A673 (cell line): ENCODE results near the gene PSMB10. TPM values are rescaled to one million over a fixed set of nuclear protein-coding genes. Genes with fewer than 3 reads are reported as not detected.

Experiments used
- BruUV-seq: library from RNA; stranded (reverse); fragments of 400-500 nt; replicated peaks from 2 replicates; lab custom pipeline; 2021; lab: Mats Ljungman, UMichigan
- CTCF ChIA-PET: fragments of 300-600 bp; sonication (Branson Sonifier 250); formaldehyde crosslinking; loops from one replicate; lab custom pipeline; 2022; ENCODE audit warnings: antibody characterized with exemption; lab: Charles Lee
- POLR2A ChIA-PET: fragments of 300-600 bp; sonication (Branson Sonifier 250); formaldehyde crosslinking; loops from one replicate; lab custom pipeline; 2022; ENCODE audit warnings: antibody characterized with exemption; ENCODE audit not compliant: low non-redundant PET; lab: Charles Lee
- DNase-seq: peaks from one replicate; pipeline ENCODE4 v3.0.0-alpha.2; 2015; ENCODE audit warnings: low spot score
- H3K27ac ChIP-seq: fragments of 200-600 bp; sonication (generic); 2 replicates; pipeline ENCODE4 v1.5.1; 2016; ENCODE audit warnings: mixed run types, low read depth, mild to moderate bottlenecking, mixed read lengths, antibody characterized with exemption, low read length; ENCODE audit not compliant: poor library complexity, severe bottlenecking
- H3K27me3 ChIP-seq: fragments of 200-600 bp; sonication (generic); replicated peaks from 2 replicates; pipeline ENCODE4 v1.6.1; 2017; ENCODE audit warnings: mixed run types, low read depth, mild to moderate bottlenecking, mixed read lengths, antibody characterized with exemption, low read length; ENCODE audit not compliant: insufficient read depth, poor library complexity
- H3K36me3 ChIP-seq: fragments of 200-600 bp; sonication (generic); 2 replicates; pipeline ENCODE4 v1.6.1; 2016; ENCODE audit warnings: mixed run types, mild to moderate bottlenecking, mixed read lengths, antibody characterized with exemption, low read length; ENCODE audit not compliant: insufficient read depth, poor library complexity, severe bottlenecking
- H3K4me1 ChIP-seq: fragments of 200-600 bp; sonication (generic); 2 replicates; pipeline ENCODE4 v1.6.1; 2017; ENCODE audit warnings: mixed run types, mild to moderate bottlenecking, mixed read lengths, antibody characterized with exemption, low read length; ENCODE audit not compliant: insufficient read depth, poor library complexity, severe bottlenecking
- H3K4me3 ChIP-seq: fragments of 200-600 bp; sonication (generic); 2 replicates; pipeline ENCODE4 v1.5.1; 2016; ENCODE audit warnings: low read depth, mixed run types, mild to moderate bottlenecking, mixed read lengths, low read length; ENCODE audit not compliant: poor library complexity, severe bottlenecking
- H3K9me3 ChIP-seq: fragments of 200-600 bp; sonication (generic); 2 replicates; pipeline ENCODE4 v1.6.1; 2016; ENCODE audit warnings: mixed run types, low read depth, mild to moderate bottlenecking, mixed read lengths, antibody characterized with exemption, low read length; ENCODE audit not compliant: poor library complexity, severe bottlenecking
- EZH2 ChIP-seq: fragments of 200-600 bp; sonication (generic); IDR thresholded peaks from 2 replicates; pipeline ENCODE4 v1.6.1; 2017; ENCODE audit warnings: borderline replicate concordance, low read depth, mild to moderate bottlenecking, mixed read lengths, antibody characterized with exemption, low read length; ENCODE audit not compliant: poor library complexity, severe bottlenecking
- intact Hi-C: fragments of 100-400 bp; cut with micrococcal nuclease; formaldehyde crosslinking; loops from one replicate; pipeline ENCODE4 v1.10.0; 2022; ENCODE audit not compliant: unreplicated experiment
- total RNA-seq: library from RNA; stranded (reverse); gene quantifications from 2 replicates; pipeline ENCODE4 v1.2.3, GENCODE V29; 2021
- TF ChIP-seq, protein P1 (sequence below): fragments of 300-800, 200-600 bp; sonication (generic); conservative IDR thresholded peaks from 2 replicates; pipeline ENCODE4 v1.5.1; 2017; ENCODE audit warnings: low read depth, mild to moderate bottlenecking, antibody characterized with exemption, low read length, moderate library complexity, mixed read lengths

PSMB10 gene
- total RNA-seq, 1 experiment from 2014 or later, result 21.6 TPM

DNA sequence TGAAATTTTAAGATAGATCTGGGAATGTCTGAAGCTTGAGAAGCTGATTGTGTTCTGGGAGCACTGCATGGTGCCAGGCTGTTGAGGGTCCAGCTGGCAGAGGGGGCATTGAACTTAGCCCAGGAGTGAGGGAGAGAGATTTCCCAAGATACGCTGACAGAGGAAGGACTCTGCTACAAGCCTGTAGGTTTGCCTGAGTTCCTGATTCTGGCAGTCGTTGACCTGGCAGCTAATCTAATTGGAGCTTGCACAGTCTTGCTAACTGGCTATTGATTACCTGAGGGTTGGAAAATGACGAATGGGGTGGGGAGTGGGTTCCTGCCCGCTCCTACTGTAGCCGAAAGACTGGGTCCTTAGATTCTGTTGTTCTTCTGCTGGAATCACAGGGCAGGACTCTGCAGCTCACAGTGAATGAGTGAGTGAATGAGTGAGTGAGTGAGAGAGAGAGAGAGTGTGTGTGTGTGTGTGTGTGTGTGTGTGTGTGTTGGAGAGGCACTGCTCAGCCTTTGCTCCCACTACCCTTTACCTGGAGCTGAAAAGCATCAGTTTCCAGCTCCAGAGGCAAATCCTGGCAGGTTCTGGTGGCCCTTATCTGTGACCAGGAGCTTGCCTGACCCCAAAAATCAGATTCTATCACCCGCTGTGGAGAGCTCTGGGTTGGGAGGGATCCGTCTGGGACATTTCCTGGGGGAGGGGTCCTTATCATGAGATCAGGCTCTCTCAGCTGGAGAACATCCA lies 21.7 kb downstream of the PSMB10 start:
- Histone ChIP-seq H3K4me1 (no peaks in the 10 kb centered on the region), H3K27me3 (no peaks in the 10 kb centered on the region), H3K27ac (no peak overlapping the region), H3K36me3 (no peaks in the 10 kb centered on the region), H3K4me3 (no peak overlapping the region), H3K9me3 (no peaks in the 10 kb centered on the region)
- ChIA-PET POLR2A (no interaction called here), CTCF (interaction anchor here (0.6 kb wide), 1 partner anchor 89 kb away, joined by 4 read pairs; no protein-coding TSS in a partner anchor)
- intact Hi-C loops, result no loop called here
- DNase-seq, result no peak
- BruUV-seq, result no TSS peak
- TF ChIP-seq, protein P1, sequence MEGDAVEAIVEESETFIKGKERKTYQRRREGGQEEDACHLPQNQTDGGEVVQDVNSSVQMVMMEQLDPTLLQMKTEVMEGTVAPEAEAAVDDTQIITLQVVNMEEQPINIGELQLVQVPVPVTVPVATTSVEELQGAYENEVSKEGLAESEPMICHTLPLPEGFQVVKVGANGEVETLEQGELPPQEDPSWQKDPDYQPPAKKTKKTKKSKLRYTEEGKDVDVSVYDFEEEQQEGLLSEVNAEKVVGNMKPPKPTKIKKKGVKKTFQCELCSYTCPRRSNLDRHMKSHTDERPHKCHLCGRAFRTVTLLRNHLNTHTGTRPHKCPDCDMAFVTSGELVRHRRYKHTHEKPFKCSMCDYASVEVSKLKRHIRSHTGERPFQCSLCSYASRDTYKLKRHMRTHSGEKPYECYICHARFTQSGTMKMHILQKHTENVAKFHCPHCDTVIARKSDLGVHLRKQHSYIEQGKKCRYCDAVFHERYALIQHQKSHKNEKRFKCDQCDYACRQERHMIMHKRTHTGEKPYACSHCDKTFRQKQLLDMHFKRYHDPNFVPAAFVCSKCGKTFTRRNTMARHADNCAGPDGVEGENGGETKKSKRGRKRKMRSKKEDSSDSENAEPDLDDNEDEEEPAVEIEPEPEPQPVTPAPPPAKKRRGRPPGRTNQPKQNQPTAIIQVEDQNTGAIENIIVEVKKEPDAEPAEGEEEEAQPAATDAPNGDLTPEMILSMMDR, result no peak
- no peak for TF ChIP-seq EZH2

DNA sequence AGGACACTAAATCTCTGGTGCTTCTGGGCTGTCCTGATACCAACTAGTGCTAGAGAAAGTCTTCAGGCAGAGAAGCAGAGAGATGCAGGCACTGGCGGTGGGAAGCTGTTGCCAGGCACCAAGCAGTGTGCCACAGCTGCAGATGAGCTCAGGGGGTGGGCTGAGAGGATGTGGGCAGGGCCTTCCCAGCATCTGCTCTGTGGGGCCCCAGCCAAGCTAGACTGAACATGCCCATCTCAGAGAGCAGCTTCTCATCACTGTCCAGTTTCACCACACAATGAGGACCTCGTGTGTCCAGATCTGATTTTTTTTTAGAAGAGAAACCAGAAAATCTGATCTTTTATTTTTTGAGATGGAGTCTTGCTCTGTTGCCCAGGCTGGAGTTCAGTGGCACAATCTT lies 26.5 kb downstream of the PSMB10 start:
- TF ChIP-seq, protein P1, result no peak
- Histone ChIP-seq H3K36me3 (no peaks in the 10 kb centered on the region), H3K9me3 (no peaks in the 10 kb centered on the region), H3K4me3 (no peak overlapping the region), H3K27ac (no peak overlapping the region), H3K27me3 (no peaks in the 10 kb centered on the region), H3K4me1 (no peaks in the 10 kb centered on the region)
- peak; percentile 35 for DNase-seq
- TSS peak; percentile 16 for BruUV-seq
- POLR2A ChIA-PET, result interaction anchor here (0.7 kb wide), 1 partner anchor 374 kb away, joined by 4 read pairs; no protein-coding TSS in a partner anchor
- intact Hi-C loops, result no loop called here
- CTCF ChIA-PET, result interaction anchor here (0.9 kb wide), 1 partner anchor 10 kb away, joined by 3 read pairs; no protein-coding TSS in a partner anchor

DNA sequence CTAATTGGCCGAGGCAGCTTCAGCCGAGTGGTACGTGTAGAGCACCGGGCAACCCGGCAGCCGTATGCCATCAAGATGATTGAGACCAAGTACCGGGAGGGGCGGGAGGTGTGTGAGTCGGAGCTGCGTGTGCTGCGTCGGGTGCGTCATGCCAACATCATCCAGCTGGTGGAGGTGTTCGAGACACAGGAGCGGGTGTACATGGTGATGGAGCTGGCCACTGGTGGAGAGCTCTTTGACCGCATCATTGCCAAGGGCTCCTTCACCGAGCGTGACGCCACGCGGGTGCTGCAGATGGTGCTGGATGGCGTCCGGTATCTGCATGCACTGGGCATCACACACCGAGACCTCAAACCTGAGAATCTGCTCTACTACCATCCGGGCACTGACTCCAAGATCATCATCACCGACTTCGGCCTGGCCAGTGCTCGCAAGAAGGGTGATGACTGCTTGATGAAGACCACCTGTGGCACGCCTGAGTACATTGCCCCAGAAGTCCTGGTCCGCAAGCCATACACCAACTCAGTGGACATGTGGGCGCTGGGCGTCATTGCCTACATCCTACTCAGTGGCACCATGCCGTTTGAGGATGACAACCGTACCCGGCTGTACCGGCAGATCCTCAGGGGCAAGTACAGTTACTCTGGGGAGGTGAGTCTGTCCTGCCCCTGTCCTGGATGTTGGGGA lies 27.5 kb downstream of the PSMB10 start:
- intact Hi-C loops, result no loop called here
- no peaks in the 10 kb centered on the region for H3K36me3 ChIP-seq
- TF ChIP-seq, protein P1, result no peak
- no peak for TF ChIP-seq EZH2
- no peak for DNase-seq
- POLR2A ChIA-PET, result no interaction called here
- no TSS peak for BruUV-seq
- no peaks in the 10 kb centered on the region for H3K9me3 ChIP-seq
- CTCF ChIA-PET, result no interaction called here
- H3K4me3 ChIP-seq, result no peak overlapping the region
- H3K27ac ChIP-seq, result no peak overlapping the region
- H3K4me1 ChIP-seq, result no peaks in the 10 kb centered on the region
- no peaks in the 10 kb centered on the region for H3K27me3 ChIP-seq
